ENCODE data around the gene DNAAF1. TPM values are rescaled to one million over a fixed set of nuclear protein-coding genes. Genes with fewer than 3 reads are reported as not detected.

The DNAAF1 gene
- total and polyA plus RNA-seq, 2 donors (not counting 3 experiments of a cell fraction or from before 2014, with no cell fraction given) = 0.01 TPM; not detected in 1

- intact Hi-C loops (cut with micrococcal nuclease) = no loop called here
Observed at GRCh38 chr16:84105948-84106740, 39.0 kb upstream of the DNAAF1 start.

GRCh38 chr16:84107921-84108320 lies 37.2 kb upstream of the DNAAF1 start:
- dilution Hi-C loops (cut with MboI; ENCODE audit: extremely low pct_ligation_motif_present, low sequenced_read_pairs) = no loop called here
- intact Hi-C loops (cut with micrococcal nuclease) = no loop called here
- Histone ChIP-seq H3K9me3 (replicated peaks; ENCODE audit: control insufficient read depth, insufficient read depth, low read length) (no peaks in the 10 kb centered on the region), H3K4me3 (replicated peaks in 1 of 3; ENCODE audit: insufficient read depth in 1 of 3, low read depth in 1 of 3, low read length in 3 of 3) (no peak overlapping the region), H2AFZ (ENCODE audit: low read depth, low read length) (no peak overlapping the region), H3K9ac (replicated peaks; ENCODE audit: extremely low read depth, insufficient read depth, low read length) (no peak overlapping the region), H3K79me2 (ENCODE audit: control insufficient read depth, insufficient read depth, low read length) (peaks cover 71% of the 10 kb centered on the region), H3K4me1 (ENCODE audit: control insufficient read depth, extremely low read depth, insufficient read depth, low read length) (no peaks in the 10 kb centered on the region), H3K27ac (ENCODE audit: insufficient read depth, low read depth, low read length) (no peak overlapping the region), H3K9me1 (replicated peaks; ENCODE audit: control insufficient read depth, extremely low read depth, insufficient read depth, low read length) (no peaks in the 10 kb centered on the region), H4K20me1 (replicated peaks; ENCODE audit: control insufficient read depth, extremely low read depth, insufficient read depth, low read length) (peaks cover 4% of the 10 kb centered on the region), H3K4me2 (ENCODE audit: insufficient read depth, low read length) (no peak overlapping the region), H3K36me3 (ENCODE audit: control insufficient read depth in 2 of 2, extremely low read depth in 1 of 2, insufficient read depth in 2 of 2, low read length in 2 of 2) (peaks cover 0 to 16% of the 10 kb centered on the region in 2 experiments), H3K27me3 (ENCODE audit: control insufficient read depth in 2 of 2, insufficient read depth in 2 of 2, low read length in 2 of 2) (no peaks in the 10 kb centered on the region)
- no TSS peak for BruUV-seq (replicated peaks)
- DNase-seq (ENCODE audit: low read depth, low spot score) (no peak), FAIRE-seq (no peak)
- ChIA-PET POLR2A (no interaction called here), CTCF (interaction anchor here (0.9 to 1.9 kb wide), 2 partner anchors 9 to 79 kb away, joined by 3 to 7 read pairs; partner anchors contain the start of gene MBTPS1)
- TF ChIP-seq EZH2 (IDR thresholded peaks at IDR 0.05; ENCODE audit: borderline replicate concordance, low read depth, low read length, severe bottlenecking) (no peak), FOS (IDR thresholded peaks at IDR 0.05; ENCODE audit: borderline replicate concordance, insufficient read depth, low read length) (no peak), MYC (IDR thresholded peaks at IDR 0.05; ENCODE audit: low read depth, low read length) (no peak), POLR2AphosphoS5 (IDR thresholded peaks at IDR 0.05; ENCODE audit: insufficient read depth, low read depth, low read length) (no peak), POLR2A (IDR thresholded peaks at IDR 0.05; ENCODE audit: low read depth, low read length) (no peak), GATA2 (IDR thresholded peaks at IDR 0.05; ENCODE audit: insufficient read depth, insufficient read length, low read depth, low read length) (no peak), JUN (IDR thresholded peaks at IDR 0.05; ENCODE audit: borderline replicate concordance, insufficient read depth, insufficient read length, low read depth) (no peak)

More at GRCh38 chr16:84105948-84106740, 39.0 kb upstream of the DNAAF1 start:
- H3K27ac ChIP-seq (ENCODE audit: insufficient read depth, low read depth, low read length) = no peak overlapping the region
- H2AFZ ChIP-seq (ENCODE audit: low read depth, low read length) = no peak overlapping the region
- no peaks in the 10 kb centered on the region for H3K9me3 ChIP-seq (replicated peaks; ENCODE audit: control insufficient read depth, insufficient read depth, low read length)
- no peak overlapping the region for H3K9ac ChIP-seq (replicated peaks; ENCODE audit: extremely low read depth, insufficient read depth, low read length)
- no peak overlapping the region for H3K4me2 ChIP-seq (ENCODE audit: insufficient read depth, low read length)
- TF ChIP-seq MYC (IDR thresholded peaks at IDR 0.05; ENCODE audit: low read depth, low read length) (no peak), JUN (IDR thresholded peaks at IDR 0.05; ENCODE audit: borderline replicate concordance, insufficient read depth, insufficient read length, low read depth) (no peak)
- H3K4me1 ChIP-seq (ENCODE audit: control insufficient read depth, extremely low read depth, insufficient read depth, low read length) = no peaks in the 10 kb centered on the region
- CTCF ChIA-PET = interaction anchor here (1.3 to 1.9 kb wide), 4 partner anchors 10 to 67 kb away, joined by 3 to 8 read pairs (median 6); partner anchors contain the start of gene MBTPS1
- peaks cover 3 to 16% of the 10 kb centered on the region in 2 experiments for H3K36me3 ChIP-seq (ENCODE audit: control insufficient read depth in 2 of 2, extremely low read depth in 1 of 2, insufficient read depth in 2 of 2, low read length in 2 of 2)
- FAIRE-seq = no peak
- H3K4me3 ChIP-seq (replicated peaks in 1 of 3; ENCODE audit: insufficient read depth in 1 of 3, low read depth in 1 of 3, low read length in 3 of 3) = no peak overlapping the region
- peaks cover 73% of the 10 kb centered on the region for H3K79me2 ChIP-seq (ENCODE audit: control insufficient read depth, insufficient read depth, low read length)
- H3K27me3 ChIP-seq (ENCODE audit: control insufficient read depth in 2 of 2, insufficient read depth in 2 of 2, low read length in 2 of 2) = no peaks in the 10 kb centered on the region
- DNase-seq (ENCODE audit: low read depth, low spot score) = no peak
- dilution Hi-C loops (cut with MboI; ENCODE audit: extremely low pct_ligation_motif_present, low sequenced_read_pairs) = no loop called here
- no peaks in the 10 kb centered on the region for H3K9me1 ChIP-seq (replicated peaks; ENCODE audit: control insufficient read depth, extremely low read depth, insufficient read depth, low read length)
- no TSS peak for BruUV-seq (replicated peaks)
- H4K20me1 ChIP-seq (replicated peaks; ENCODE audit: control insufficient read depth, extremely low read depth, insufficient read depth, low read length) = peaks cover 6% of the 10 kb centered on the region
- POLR2A ChIA-PET = no interaction called here
